Endothelial cell (in vitro differentiated cells): ENCODE data around the gene CENPN. TPM values are rescaled to one million over a fixed set of nuclear protein-coding genes. Genes with fewer than 3 reads are reported as not detected.
A peak's percentile ranks its signal among the peaks of the same experiment; 100 is the strongest.

Source experiments
- DNase-seq: peaks from one replicate; pipeline ENCODE4 v3.0.0; 2021; ENCODE audit warnings: low spot score
- H3K27ac Mint-ChIP-seq: one replicate; pipeline ENCODE4 v1.8.0; 2021; ENCODE audit warnings: mixed read lengths, inconsistent platforms; ENCODE audit not compliant: unreplicated experiment
- H3K27me3 Mint-ChIP-seq: one replicate; pipeline ENCODE4 v1.8.0; 2021; ENCODE audit warnings: mild to moderate bottlenecking, moderate library complexity, mixed read lengths, inconsistent platforms; ENCODE audit not compliant: unreplicated experiment
- H3K36me3 Mint-ChIP-seq: one replicate; pipeline ENCODE4 v1.8.0; 2021; ENCODE audit warnings: mild to moderate bottlenecking, low read depth, mixed read lengths, inconsistent platforms; ENCODE audit not compliant: unreplicated experiment
- H3K4me1 Mint-ChIP-seq: one replicate; pipeline ENCODE4 v1.8.0; 2021; ENCODE audit warnings: mild to moderate bottlenecking, mixed read lengths, inconsistent platforms; ENCODE audit not compliant: unreplicated experiment
- H3K4me3 Mint-ChIP-seq: one replicate; pipeline ENCODE4 v1.8.0; 2021; ENCODE audit warnings: mild to moderate bottlenecking, mixed read lengths, inconsistent platforms; ENCODE audit not compliant: unreplicated experiment
- H3K9me3 Mint-ChIP-seq: one replicate; pipeline ENCODE4 v1.8.0; 2021; ENCODE audit warnings: mixed read lengths, inconsistent platforms; ENCODE audit not compliant: unreplicated experiment
- total RNA-seq: library from RNA; stranded (reverse); fragmentation: NEBNext Ultra II Directional; extraction: Animal tissue kit (Norgen Biotek cat#: 25700); gene quantifications from one replicate; pipeline ENCODE4 v1.2.1, GENCODE V29; 2021; ENCODE audit not compliant: unreplicated experiment
- TF ChIP-seq, protein P1 (sequence below): fragments of 200-600 bp; sonication (generic); IDR thresholded peaks from one replicate; pipeline ENCODE4 v1.5.0; 2021; ENCODE audit warnings: antibody characterized with exemption; ENCODE audit not compliant: unreplicated experiment

Gene CENPN
- total RNA-seq, 1 donor from 2014 or later, result 17.0 TPM

GRCh38 chr16:80994451-80994850, 12.6 kb upstream of the CENPN start:
- Mint-ChIP-seq H3K27ac (no peak overlapping the region), H3K27me3 (no peaks in the 10 kb centered on the region), H3K9me3 (peaks cover 6% of the 10 kb centered on the region), H3K36me3 (peaks cover 2% of the 10 kb centered on the region), H3K4me3 (no peak overlapping the region), H3K4me1 (no peaks in the 10 kb centered on the region)
- DNase-seq, result no peak
- TF ChIP-seq, protein P1, sequence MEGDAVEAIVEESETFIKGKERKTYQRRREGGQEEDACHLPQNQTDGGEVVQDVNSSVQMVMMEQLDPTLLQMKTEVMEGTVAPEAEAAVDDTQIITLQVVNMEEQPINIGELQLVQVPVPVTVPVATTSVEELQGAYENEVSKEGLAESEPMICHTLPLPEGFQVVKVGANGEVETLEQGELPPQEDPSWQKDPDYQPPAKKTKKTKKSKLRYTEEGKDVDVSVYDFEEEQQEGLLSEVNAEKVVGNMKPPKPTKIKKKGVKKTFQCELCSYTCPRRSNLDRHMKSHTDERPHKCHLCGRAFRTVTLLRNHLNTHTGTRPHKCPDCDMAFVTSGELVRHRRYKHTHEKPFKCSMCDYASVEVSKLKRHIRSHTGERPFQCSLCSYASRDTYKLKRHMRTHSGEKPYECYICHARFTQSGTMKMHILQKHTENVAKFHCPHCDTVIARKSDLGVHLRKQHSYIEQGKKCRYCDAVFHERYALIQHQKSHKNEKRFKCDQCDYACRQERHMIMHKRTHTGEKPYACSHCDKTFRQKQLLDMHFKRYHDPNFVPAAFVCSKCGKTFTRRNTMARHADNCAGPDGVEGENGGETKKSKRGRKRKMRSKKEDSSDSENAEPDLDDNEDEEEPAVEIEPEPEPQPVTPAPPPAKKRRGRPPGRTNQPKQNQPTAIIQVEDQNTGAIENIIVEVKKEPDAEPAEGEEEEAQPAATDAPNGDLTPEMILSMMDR, result no peak

DNA sequence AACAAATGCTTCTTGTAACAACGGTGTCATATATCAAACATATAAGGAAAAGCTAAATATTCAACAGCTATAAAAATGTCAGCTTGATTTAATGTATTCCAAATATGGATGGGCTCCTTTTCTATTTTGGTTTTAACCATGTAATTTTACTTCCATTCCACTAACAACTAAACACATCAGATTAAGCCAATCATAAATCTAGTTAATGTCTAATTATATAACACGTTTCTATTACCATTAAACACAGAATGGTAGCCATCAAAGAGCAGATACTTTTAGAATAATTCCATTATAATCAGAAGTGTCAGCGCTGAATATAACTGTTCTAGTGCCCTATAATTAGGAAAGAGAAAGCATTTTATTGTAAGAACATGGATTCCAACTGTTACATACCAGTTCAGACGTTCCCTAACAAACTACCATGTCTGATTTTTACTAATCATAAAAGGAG, 10.3 kb upstream of the CENPN start:
- TF ChIP-seq, protein P1, result no peak
- DNase-seq, result no peak
- H3K36me3 Mint-ChIP-seq, result peaks cover 3% of the 10 kb centered on the region
- peak overlapping the region; percentile 36 for H3K27ac Mint-ChIP-seq
- H3K9me3 Mint-ChIP-seq, result peaks cover 6% of the 10 kb centered on the region
- no peaks in the 10 kb centered on the region for H3K27me3 Mint-ChIP-seq
- no peaks in the 10 kb centered on the region for H3K4me1 Mint-ChIP-seq
- H3K4me3 Mint-ChIP-seq, result no peak overlapping the region

DNA sequence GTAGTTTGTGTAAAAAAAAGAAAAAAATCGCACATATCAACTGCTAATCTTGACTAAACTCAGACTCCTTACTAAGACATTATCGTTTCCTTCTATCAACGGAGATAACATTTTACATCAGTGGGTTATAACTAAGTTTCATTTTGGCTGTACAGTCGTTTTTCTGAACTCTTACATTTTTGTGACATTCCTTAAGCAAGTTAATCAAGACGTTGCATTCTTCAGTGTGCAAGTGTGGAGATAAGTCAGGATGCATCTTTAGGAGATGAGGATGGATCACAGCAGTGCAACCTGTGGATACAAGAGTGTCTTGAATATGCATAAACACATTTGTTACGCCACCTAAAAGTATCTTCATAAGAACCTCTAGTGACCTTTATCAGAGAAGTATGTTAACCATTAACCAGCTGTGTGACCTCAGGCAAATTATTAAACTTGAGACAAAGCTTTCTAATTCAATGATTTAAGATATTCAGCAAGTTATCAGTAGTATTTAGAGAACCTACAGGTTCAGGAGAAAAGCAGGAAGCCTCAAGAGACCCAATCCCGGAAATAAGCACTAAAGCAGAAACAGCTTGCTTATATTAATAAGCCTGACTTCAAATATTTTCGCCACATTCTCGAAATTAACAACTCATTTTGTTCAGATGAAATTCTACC, 9.7 kb upstream of the CENPN start:
- no peaks in the 10 kb centered on the region for H3K27me3 Mint-ChIP-seq
- H3K9me3 Mint-ChIP-seq, result peaks cover 6% of the 10 kb centered on the region
- no peaks in the 10 kb centered on the region for H3K4me1 Mint-ChIP-seq
- TF ChIP-seq, protein P1, result no peak
- no peak for DNase-seq
- no peak overlapping the region for H3K4me3 Mint-ChIP-seq
- peaks cover 3% of the 10 kb centered on the region for H3K36me3 Mint-ChIP-seq
- peak overlapping the region; percentile 36 for H3K27ac Mint-ChIP-seq

- H3K27ac Mint-ChIP-seq, result no peak overlapping the region
These were observed 8.9 kb upstream of the CENPN start for GRCh38 chr16:80997964-80998620.

More at GRCh38 chr16:80997964-80998620, 8.9 kb upstream of the CENPN start:
- Mint-ChIP-seq H3K36me3 (peaks cover 3% of the 10 kb centered on the region), H3K27me3 (no peaks in the 10 kb centered on the region), H3K4me1 (no peaks in the 10 kb centered on the region), H3K9me3 (peaks cover 6% of the 10 kb centered on the region), H3K4me3 (no peak overlapping the region)
- TF ChIP-seq, protein P1, result no peak
- no peak for DNase-seq
